Peyer's patch (tissue), 4 donors: ENCODE results near the gene ETNK1. TPM values are rescaled to one million over a fixed set of nuclear protein-coding genes. Genes with fewer than 3 reads are reported as not detected.
"Not testable (repeated sequence)": the region's sequence is repeated elsewhere in the genome, so short reads cannot be mapped to it uniquely, and the experiment has no call there.

ENCODE experiments used
- DNase-seq, 3 donors: peaks; one replicate each; pipeline ENCODE4 v3.0.0-alpha.2; 2017 to 2019
- H3K27ac ChIP-seq, 4 donors: fragments of 200-600 bp; sonication (generic); one replicate each; pipeline ENCODE4 v1.5.1; 2016 to 2019
- H3K27me3 ChIP-seq, 2 donors: fragments of 200-600 bp; sonication (generic); one replicate each; pipeline ENCODE4 v1.5.1; 2019
- H3K36me3 ChIP-seq, 3 donors: fragments of 200-600 bp; sonication (generic); one replicate each; pipeline ENCODE4 v1.5.1; 2016 to 2019
- H3K4me1 ChIP-seq, 4 donors: fragments of 200-600 bp; sonication (generic); one replicate each; pipeline ENCODE4 v1.5.1; 2016 to 2019
- H3K4me3 ChIP-seq, 4 donors: fragments of 200-600 bp; sonication (generic); 1 replicate in 3 of 4; 2 replicates in 1 of 4; pipeline ENCODE4 v1.5.1; 2016 to 2019; ENCODE audit warnings: mild to moderate bottlenecking in 1 of 4
- H3K9me3 ChIP-seq, 4 donors: fragments of 200-600 bp; sonication (generic); one replicate each; pipeline ENCODE4 v1.5.1; 2016 to 2019; ENCODE audit warnings: mild to moderate bottlenecking in 1 of 4
- CTCF ChIP-seq, 6 experiments: fragments of 450-650 bp in 4 of 6; fragments of 200-600 bp in 2 of 6; sonication (generic) in 1 of 6; IDR thresholded peaks; one replicate each; pipeline ENCODE4 v1.5.1; 2017 to 2019; ENCODE audit warnings: antibody characterized with exemption in 6 of 6, mild to moderate bottlenecking in 3 of 6, moderate library complexity in 1 of 6
- POLR2A ChIP-seq, 2 donors: fragments of 450-650 bp; IDR thresholded peaks; one replicate each; pipeline ENCODE4 v1.5.1; 2017; ENCODE audit warnings: antibody characterized with exemption in 2 of 2, mild to moderate bottlenecking in 2 of 2, moderate library complexity in 2 of 2
- total RNA-seq, 4 donors: library from RNA; depleted of rRNA; stranded (reverse); fragments of >200 nt; gene quantifications; one replicate each; pipeline ENCODE4 v1.1.0, GENCODE V29; 2016

Gene ETNK1
- total RNA-seq, 4 donors from 2014 or later = 48.5 to 73.3 (median 58.4) TPM

- H3K4me3 ChIP-seq = no peak overlapping the region
- peaks cover 0 to 6% (median 2%) of the 10 kb centered on the region in 4 donors for H3K9me3 ChIP-seq
- no peak for DNase-seq
- no peak for TF ChIP-seq POLR2A (IDR thresholded peaks at IDR 0.05)
- TF ChIP-seq CTCF (IDR thresholded peaks at IDR 0.05) = no peak
- H3K4me1 ChIP-seq = no peaks in the 10 kb centered on the region
- H3K27me3 ChIP-seq = no peaks in the 10 kb centered on the region
- no peaks in the 10 kb centered on the region for H3K36me3 ChIP-seq
- no peak overlapping the region for H3K27ac ChIP-seq
These were observed 15.5 kb upstream of the ETNK1 start for GRCh38 chr12:22609501-22609900.

- Histone ChIP-seq H3K27ac (no peak overlapping the region), H3K9me3 (peaks cover 0 to 6% (median 2%) of the 10 kb centered on the region in 4 donors), H3K36me3 (no peaks in the 10 kb centered on the region), H3K4me3 (no peak overlapping the region), H3K27me3 (no peaks in the 10 kb centered on the region), H3K4me1 (no peaks in the 10 kb centered on the region)
- no peak for DNase-seq
- TF ChIP-seq CTCF (IDR thresholded peaks at IDR 0.05) = no peak
- no peak for TF ChIP-seq POLR2A (IDR thresholded peaks at IDR 0.05)
These were observed 14.8 kb upstream of the ETNK1 start for GRCh38 chr12:22610131-22610530.

DNA sequence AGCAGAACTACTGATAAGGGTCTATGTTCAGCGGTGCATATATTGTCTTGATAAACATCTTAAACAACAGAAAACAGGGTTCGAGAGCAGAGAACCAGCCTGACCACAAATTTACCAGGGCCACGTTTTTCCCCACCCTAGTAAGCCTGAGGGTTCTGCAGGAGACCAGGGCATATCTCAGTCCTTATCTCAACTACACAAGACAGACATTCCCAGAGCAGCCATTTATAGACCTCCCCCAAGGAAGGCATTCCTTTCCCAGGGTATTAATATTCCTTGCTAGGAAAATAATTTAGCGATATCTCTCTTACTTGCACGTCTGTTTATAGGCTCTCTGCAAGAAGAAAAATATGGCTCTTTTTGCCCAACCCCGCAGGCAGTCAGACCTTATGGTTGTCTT, 12.1 kb upstream of the ETNK1 start:
- DNase-seq, H3K36me3 ChIP-seq, H3K27me3 ChIP-seq, H3K4me3 ChIP-seq, H3K9me3 ChIP-seq, H3K4me1 ChIP-seq, H3K27ac ChIP-seq: not testable (repeated sequence)

GRCh38 chr12:22615963-22616501, 8.9 kb upstream of the ETNK1 start:
- Histone ChIP-seq H3K27me3 (no peaks in the 10 kb centered on the region), H3K4me1 (no peaks in the 10 kb centered on the region), H3K27ac (no peak overlapping the region), H3K36me3 (no peaks in the 10 kb centered on the region), H3K4me3 (no peak overlapping the region), H3K9me3 (peaks cover 0 to 10% (median 3%) of the 10 kb centered on the region in 4 donors)
- DNase-seq = no peak
- TF ChIP-seq POLR2A (IDR thresholded peaks at IDR 0.05) (no peak), CTCF (IDR thresholded peaks at IDR 0.05) (no peak)

- TF ChIP-seq CTCF (IDR thresholded peaks at IDR 0.05) (no peak), POLR2A (IDR thresholded peaks at IDR 0.05) (no peak)
- Histone ChIP-seq H3K4me3 (no peak overlapping the region), H3K27ac (no peak overlapping the region), H3K4me1 (no peaks in the 10 kb centered on the region), H3K36me3 (no peaks in the 10 kb centered on the region), H3K9me3 (peaks cover 0 to 6% (median 1%) of the 10 kb centered on the region in 4 donors), H3K27me3 (no peaks in the 10 kb centered on the region)
- no peak for DNase-seq
These were observed 7.3 kb upstream of the ETNK1 start for GRCh38 chr12:22617630-22618029.

DNA sequence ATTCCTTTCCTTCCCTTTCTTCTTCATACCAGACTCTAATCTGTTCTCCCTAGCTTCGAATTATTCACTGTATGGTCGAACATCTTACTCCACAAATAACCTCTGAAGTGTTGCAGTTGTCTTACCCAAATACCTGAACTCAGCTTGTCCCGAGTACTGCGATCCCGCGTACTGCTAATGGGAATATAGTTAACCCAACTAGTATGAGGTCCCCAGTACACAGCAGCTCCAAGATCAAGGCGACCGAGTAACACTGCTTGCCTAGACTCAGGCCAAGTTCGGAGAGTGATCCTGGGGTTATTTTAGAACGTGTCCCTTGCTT, 462 bp upstream of the ETNK1 start:
- no peaks in the 10 kb centered on the region for H3K9me3 ChIP-seq
- no peaks in the 10 kb centered on the region for H3K36me3 ChIP-seq
- no peak for DNase-seq
- H3K27ac ChIP-seq = peak overlapping the region; percentile 96 to 99 (median 98)
- no peaks in the 10 kb centered on the region for H3K27me3 ChIP-seq
- H3K4me3 ChIP-seq = peak overlapping the region; percentile 75 to 95 (median 92)
- TF ChIP-seq POLR2A (IDR thresholded peaks at IDR 0.05) (no peak), CTCF (IDR thresholded peaks at IDR 0.05) (no peak)
- peaks cover 0 to 23% (median 4%) of the 10 kb centered on the region in 4 donors for H3K4me1 ChIP-seq
